AG04450 (cell line): ENCODE measurements around the gene EEF1AKMT2. TPM values are rescaled to one million over a fixed set of nuclear protein-coding genes. Genes with fewer than 3 reads are reported as not detected.

ENCODE experiments used
- CTCF ChIA-PET: fragments of 300-600, 350-600 bp; formaldehyde crosslinking; extraction: SDS; loops from one replicate; lab custom pipeline; 2022; ENCODE audit warnings: antibody characterized with exemption, inconsistent platforms; lab: Charles Lee
- POLR2A ChIA-PET: fragments of 350-600 bp; formaldehyde crosslinking; extraction: SDS; loops from one replicate; lab custom pipeline; 2021; ENCODE audit warnings: antibody characterized with exemption, inconsistent platforms; lab: Yijun Ruan, JAX
- DNase-seq: peaks from one replicate; pipeline ENCODE4 v3.0.0-alpha.2; 2011; ENCODE audit warnings: low read depth, low spot score
- H3K27ac ChIP-seq: one replicate; pipeline ENCODE4 v1.5.1; 2012; ENCODE audit warnings: low read depth, low read length, control low read depth
- H3K27me3 ChIP-seq: one replicate; pipeline ENCODE4 v1.6.0; 2012; ENCODE audit warnings: low read length; ENCODE audit not compliant: control insufficient read depth, insufficient read depth
- H3K4me3 ChIP-seq: 2 replicates; pipeline ENCODE4 v1.5.1; 2011; ENCODE audit warnings: mild to moderate bottlenecking, low read depth, low read length, control low read depth
- H3K9me3 ChIP-seq: 2 replicates; pipeline ENCODE4 v1.5.1; 2012; ENCODE audit warnings: low read length; ENCODE audit not compliant: control insufficient read depth, insufficient read depth
- CTCF ChIP-seq: IDR thresholded peaks from 2 replicates; pipeline ENCODE4 v1.5.1; 2011; ENCODE audit warnings: low read depth, low read length, control low read depth, inconsistent platforms
- polyA plus RNA-seq: library from polyadenylated mRNA; depleted of rRNA; stranded (reverse); fragments of >200 nt; gene quantifications from 2 replicates; pipeline ENCODE4 v1.2.3, GENCODE V29; 2011

The EEF1AKMT2 gene
- polyA plus RNA-seq, 1 experiment, result 24.0 TPM

GRCh38 chr10:124739986-124740368 is 51.7 kb downstream of the EEF1AKMT2 start:
- no peak for TF ChIP-seq CTCF

DNA sequence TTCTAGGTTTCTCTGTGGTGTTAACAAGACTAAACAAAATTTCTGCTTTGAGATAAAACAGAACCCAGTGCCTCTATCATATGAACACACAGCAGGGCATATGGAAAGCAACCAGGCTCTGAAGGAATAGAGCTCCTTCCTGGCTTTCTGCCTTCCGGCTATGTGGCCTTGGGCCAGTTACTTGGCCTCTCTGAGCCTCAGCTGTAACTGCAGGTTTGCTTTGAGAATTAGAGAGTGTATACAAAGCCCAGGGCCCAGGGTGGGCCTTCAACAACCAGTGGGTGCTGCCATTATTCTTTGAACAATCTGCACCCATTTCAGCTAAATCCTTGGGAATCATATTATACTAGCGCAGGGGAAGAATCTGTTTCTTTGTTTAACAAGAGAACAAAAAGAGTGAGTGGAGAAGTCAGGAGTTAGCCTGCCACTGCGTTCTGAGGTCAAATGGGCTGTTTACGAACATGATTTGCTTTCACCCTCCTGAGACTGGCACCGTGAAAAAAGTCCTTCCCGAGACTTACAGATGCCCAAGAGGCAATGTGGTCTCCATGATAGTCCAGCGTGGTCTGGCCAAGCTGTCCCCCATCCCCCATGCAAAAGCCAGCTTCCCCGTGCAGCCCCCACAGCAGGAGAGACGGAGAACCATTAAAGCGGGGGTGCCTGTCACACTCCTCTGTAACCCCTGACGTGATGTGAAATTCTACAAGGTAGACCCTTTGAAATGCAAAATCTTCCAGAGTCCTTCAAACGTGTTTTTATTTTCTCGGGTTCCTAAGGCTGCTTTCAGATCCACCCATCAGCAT is 52.4 kb downstream of the EEF1AKMT2 start:
- CTCF ChIA-PET, result interaction anchor here (0.5 to 4.9 kb wide), 5 partner anchors 27 to 208 kb away, joined by 3 to 101 read pairs (median 9); no protein-coding TSS in a partner anchor
- POLR2A ChIA-PET, result no interaction called here
- Histone ChIP-seq H3K27ac (no peak overlapping the region), H3K4me3 (no peak overlapping the region), H3K27me3 (no peaks in the 10 kb centered on the region), H3K9me3 (no peaks in the 10 kb centered on the region)
- no peak for DNase-seq
- TF ChIP-seq CTCF, result no peak

More at GRCh38 chr10:124739986-124740368, 51.7 kb downstream of the EEF1AKMT2 start:
- Histone ChIP-seq H3K27me3 (no peaks in the 10 kb centered on the region), H3K4me3 (no peak overlapping the region), H3K27ac (no peak overlapping the region), H3K9me3 (no peaks in the 10 kb centered on the region)
- ChIA-PET CTCF (interaction anchor here (1.9 to 4.9 kb wide), 4 partner anchors 22 to 209 kb away, joined by 6 to 101 read pairs (median 44); no protein-coding TSS in a partner anchor), POLR2A (no interaction called here)
- no peak for DNase-seq

DNA sequence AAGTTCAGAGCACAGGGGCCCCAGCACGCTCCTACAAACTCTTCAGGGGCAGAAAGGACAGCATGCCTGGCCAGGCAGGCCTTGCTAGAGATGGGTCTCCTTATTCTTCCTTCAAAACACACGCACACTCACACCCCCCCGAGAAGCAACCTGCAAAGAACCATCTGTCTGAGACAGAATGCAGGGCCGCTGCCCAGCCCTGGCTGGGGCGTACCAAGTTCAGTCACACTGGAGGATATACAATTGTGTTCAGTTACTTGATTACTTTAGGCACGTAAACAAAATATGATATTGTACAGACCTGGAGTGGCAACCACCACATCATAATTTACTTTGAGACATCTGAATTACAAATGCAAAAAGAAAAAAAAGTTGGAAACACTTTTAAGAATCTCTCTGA is 53.2 kb downstream of the EEF1AKMT2 start:
- Histone ChIP-seq H3K27ac (no peak overlapping the region), H3K4me3 (no peak overlapping the region), H3K27me3 (no peaks in the 10 kb centered on the region), H3K9me3 (no peaks in the 10 kb centered on the region)
- ChIA-PET POLR2A (no interaction called here), CTCF (interaction anchor here (0.6 to 4.9 kb wide), 2 partner anchors 198 to 208 kb away, joined by 3 to 79 read pairs; no protein-coding TSS in a partner anchor)
- TF ChIP-seq CTCF, result no peak
- no peak for DNase-seq

- no peak for TF ChIP-seq CTCF
- H3K9me3 ChIP-seq, result no peaks in the 10 kb centered on the region
- no peak overlapping the region for H3K27ac ChIP-seq
- H3K27me3 ChIP-seq, result no peaks in the 10 kb centered on the region
- no peak for DNase-seq
- ChIA-PET CTCF (interaction anchor here (0.6 kb wide), 1 partner anchor 18 kb away, joined by 6 read pairs; no protein-coding TSS in a partner anchor), POLR2A (no interaction called here)
- no peak overlapping the region for H3K4me3 ChIP-seq
Observed at GRCh38 chr10:124737708-124738107, 54.0 kb downstream of the EEF1AKMT2 start.

GRCh38 chr10:124737221-124737620 is 54.5 kb downstream of the EEF1AKMT2 start:
- POLR2A ChIA-PET, result no interaction called here
- DNase-seq, result no peak
- CTCF ChIA-PET, result interaction anchor here (0.6 kb wide), 1 partner anchor 18 kb away, joined by 6 read pairs; no protein-coding TSS in a partner anchor
- H3K9me3 ChIP-seq, result no peaks in the 10 kb centered on the region
- no peaks in the 10 kb centered on the region for H3K27me3 ChIP-seq
- no peak for TF ChIP-seq CTCF
- H3K27ac ChIP-seq, result no peak overlapping the region
- no peak overlapping the region for H3K4me3 ChIP-seq
